Measurements from ENCODE around the gene CABLES1.

GRCh38 chr18:23154030-23154429 is 18.7 kb downstream of the CABLES1 start:
- TF ChIP-seq ZNF449 (tag by site-specific recombination; IDR thresholded peaks at IDR 0.05) (no peak), CTCF (tag by site-specific recombination; IDR thresholded peaks at IDR 0.05) (no peak), ZNF501 (tag by site-specific recombination; IDR thresholded peaks at IDR 0.05) (no peak), ZBTB10 (tag by site-specific recombination; IDR thresholded peaks at IDR 0.05) (no peak), PBX3 (CRISPR knock-in tag; IDR thresholded peaks at IDR 0.05) (no peak)
